Mesenchymal stem cell (in vitro differentiated cells and primary cell): Measurements from ENCODE around the gene LLGL1.

Experiments used
- DNase-seq: peaks from one replicate; pipeline ENCODE4 v3.0.0-alpha.2; 2013
- H2AFZ ChIP-seq: one replicate; pipeline ENCODE4 v1.6.1; 2013; ENCODE audit warnings: low read depth, mild to moderate bottlenecking, control low read depth, inconsistent platforms, low read length, moderate library complexity
- H2AK5ac ChIP-seq: 2 replicates; pipeline ENCODE4 v1.6.1; 2013; ENCODE audit warnings: low read length, moderate library complexity, mild to moderate bottlenecking, inconsistent platforms; ENCODE audit not compliant: severe bottlenecking
- H2BK120ac ChIP-seq: one replicate; pipeline ENCODE4 v1.6.1; 2013; ENCODE audit warnings: low read depth, mild to moderate bottlenecking, inconsistent platforms, low read length, moderate library complexity
- H2BK12ac ChIP-seq, 2 experiments: one replicate each; pipeline ENCODE4 v1.6.1; 2013; ENCODE audit warnings: inconsistent platforms in 2 of 2, low read length in 2 of 2, mild to moderate bottlenecking in 2 of 2, moderate library complexity in 2 of 2, control low read depth in 1 of 2
- H2BK15ac ChIP-seq: one replicate; pipeline ENCODE4 v1.6.1; 2013; ENCODE audit warnings: mild to moderate bottlenecking, low read depth, inconsistent platforms; ENCODE audit not compliant: poor library complexity, severe bottlenecking
- H2BK5ac ChIP-seq: 2 replicates; pipeline ENCODE4 v1.6.1; 2013; ENCODE audit warnings: low read depth, mild to moderate bottlenecking, low read length, control low read depth, inconsistent platforms; ENCODE audit not compliant: poor library complexity, severe bottlenecking
- H3K14ac ChIP-seq, 2 experiments: one replicate each; pipeline ENCODE4 v1.6.1; 2013; ENCODE audit warnings: inconsistent platforms in 2 of 2, low read length in 2 of 2, control low read depth in 1 of 2, mild to moderate bottlenecking in 1 of 2, moderate library complexity in 1 of 2
- H3K18ac ChIP-seq, 2 experiments: one replicate each; pipeline ENCODE4 v1.6.1; 2013; ENCODE audit warnings: inconsistent platforms in 2 of 2, low read length in 2 of 2, control low read depth in 1 of 2, low read depth in 1 of 2, mild to moderate bottlenecking in 1 of 2
- H3K23ac ChIP-seq, 2 experiments: one replicate each; pipeline ENCODE4 v1.6.1; 2013; ENCODE audit warnings: inconsistent platforms in 2 of 2, low read length in 2 of 2, mild to moderate bottlenecking in 2 of 2, moderate library complexity in 2 of 2, control low read depth in 1 of 2
- H3K27ac ChIP-seq: 2 replicates; pipeline ENCODE4 v1.5.1; 2013; ENCODE audit warnings: mild to moderate bottlenecking, moderate library complexity, low read length, control low read depth, inconsistent platforms; ENCODE audit not compliant: poor library complexity, severe bottlenecking
- H3K27me3 ChIP-seq, 2 experiments: 2 replicates each; pipeline versions ENCODE4 v1.6.1 to v1.7.0; 2013; ENCODE audit warnings: low read length in 2 of 2, mild to moderate bottlenecking in 2 of 2, moderate library complexity in 2 of 2, control low read depth in 1 of 2, inconsistent platforms in 1 of 2; ENCODE audit not compliant: control insufficient read depth in 1 of 2, insufficient read depth in 1 of 2
- H3K36me3 ChIP-seq, 2 experiments: 2 replicates each; pipeline versions ENCODE4 v1.6.1 to v1.7.0; 2013; ENCODE audit warnings: low read length in 2 of 2, control low read depth in 1 of 2, inconsistent platforms in 1 of 2, low read depth in 1 of 2, mild to moderate bottlenecking in 1 of 2; ENCODE audit not compliant: insufficient read depth in 2 of 2, control insufficient read depth in 1 of 2
- H3K4ac ChIP-seq, 2 experiments: one replicate each; pipeline ENCODE4 v1.6.1; 2013; ENCODE audit warnings: inconsistent platforms in 2 of 2, low read length in 2 of 2, mild to moderate bottlenecking in 2 of 2, moderate library complexity in 2 of 2, control low read depth in 1 of 2, low read depth in 1 of 2
- H3K4me1 ChIP-seq: 2 replicates; pipeline ENCODE4 v1.6.1; 2013; ENCODE audit warnings: low read depth, low read length, control low read depth; ENCODE audit not compliant: control insufficient read depth, insufficient read depth
- H3K4me2 ChIP-seq: 2 replicates; pipeline ENCODE4 v1.6.1; 2013; ENCODE audit warnings: low read length, mild to moderate bottlenecking, inconsistent platforms; ENCODE audit not compliant: poor library complexity, severe bottlenecking
- H3K4me3 ChIP-seq, 2 experiments: 2 replicates each; pipeline versions ENCODE4 v1.5.1 to v1.7.0; 2013; ENCODE audit warnings: low read length in 2 of 2, mild to moderate bottlenecking in 2 of 2, control low read depth in 1 of 2, low read depth in 1 of 2; ENCODE audit not compliant: insufficient read depth in 1 of 2
- H3K79me1 ChIP-seq: replicated peaks from 2 replicates; pipeline ENCODE4 v1.6.1; 2013; ENCODE audit warnings: mild to moderate bottlenecking, control low read depth, low read length, inconsistent platforms; ENCODE audit not compliant: poor library complexity, severe bottlenecking
- H3K9ac ChIP-seq: 2 replicates; pipeline ENCODE4 v1.7.0; 2013; ENCODE audit warnings: mild to moderate bottlenecking, low read length, moderate library complexity
- H3K9me3 ChIP-seq: 2 replicates; pipeline ENCODE4 v1.7.0; 2013; ENCODE audit warnings: mild to moderate bottlenecking, low read length; ENCODE audit not compliant: control insufficient read depth
- H4K8ac ChIP-seq: one replicate; pipeline ENCODE4 v1.6.1; 2013; ENCODE audit warnings: inconsistent platforms, mild to moderate bottlenecking, low read length, moderate library complexity
- H4K91ac ChIP-seq: one replicate; pipeline ENCODE4 v1.6.1; 2013; ENCODE audit warnings: mild to moderate bottlenecking, low read length, inconsistent platforms
- WGBS: methylation state at CpG from one replicate; pipeline ENCODE4 v1.1.7; 2013; ENCODE audit warnings: mixed read lengths; 5-methylcytosine and 5-hydroxymethylcytosine counted together

LLGL1 gene

GRCh38 chr17:18198530-18198929, 26.9 kb upstream of the LLGL1 start:
- Histone ChIP-seq H4K8ac (no peak overlapping the region), H3K36me3 (peaks cover 58 to 79% of the 10 kb centered on the region in 2 experiments), H3K4me1 (peaks cover 6% of the 10 kb centered on the region), H2BK120ac (no peak overlapping the region), H2BK12ac (no peak overlapping the region), H2BK15ac (no peak overlapping the region), H3K27ac (no peak overlapping the region), H3K4ac (no peak overlapping the region), H3K4me3 (no peak overlapping the region), H3K14ac (no peak overlapping the region), H4K91ac (no peak overlapping the region), H3K9me3 (no peaks in the 10 kb centered on the region), H3K9ac (no peak overlapping the region), H3K18ac (no peak overlapping the region), H2BK5ac (no peak overlapping the region), H3K27me3 (no peaks in the 10 kb centered on the region), H3K4me2 (no peak overlapping the region), H3K23ac (no peak overlapping the region), H2AFZ (no peak overlapping the region), H3K79me1 (peaks cover 26% of the 10 kb centered on the region), H2AK5ac (no peak overlapping the region)
- no peak for DNase-seq
- 93% methylated on average over 4 of the region's 4 CpGs for WGBS

- Histone ChIP-seq H3K9me3 (no peaks in the 10 kb centered on the region), H2BK5ac (no peak overlapping the region), H3K79me1 (peaks cover 34% of the 10 kb centered on the region), H3K23ac (no peak overlapping the region), H3K4me1 (peaks cover 6% of the 10 kb centered on the region), H2AK5ac (no peak overlapping the region), H2BK15ac (no peak overlapping the region), H3K4me2 (no peak overlapping the region), H3K36me3 (peaks cover 72 to 80% of the 10 kb centered on the region in 2 experiments), H3K14ac (no peak overlapping the region), H2BK120ac (no peak overlapping the region), H4K8ac (no peak overlapping the region), H2BK12ac (no peak overlapping the region), H3K18ac (no peak overlapping the region), H3K4me3 (no peak overlapping the region), H3K4ac (no peak overlapping the region), H3K27ac (no peak overlapping the region), H3K27me3 (no peaks in the 10 kb centered on the region), H4K91ac (no peak overlapping the region), H2AFZ (no peak overlapping the region), H3K9ac (no peak overlapping the region)
- 91% methylated on average over 4 of the region's 4 CpGs for WGBS
- DNase-seq: no peak
Measured at GRCh38 chr17:18201108-18201507, 24.3 kb upstream of the LLGL1 start.

- no peaks in the 10 kb centered on the region for H3K9me3 ChIP-seq
- H2BK15ac ChIP-seq: no peak overlapping the region
- H3K23ac ChIP-seq: no peak overlapping the region
- no peak overlapping the region for H3K14ac ChIP-seq
- no peak overlapping the region for H2BK5ac ChIP-seq
- H2AK5ac ChIP-seq: no peak overlapping the region
- H3K4me2 ChIP-seq: no peak overlapping the region
- no peak overlapping the region for H2BK12ac ChIP-seq
- H4K8ac ChIP-seq: no peak overlapping the region
- H3K18ac ChIP-seq: no peak overlapping the region
- no peak overlapping the region for H2BK120ac ChIP-seq
- no peak overlapping the region for H4K91ac ChIP-seq
- H3K9ac ChIP-seq: no peak overlapping the region
- H3K4me1 ChIP-seq: peaks cover 6% of the 10 kb centered on the region
- no peak for DNase-seq
- H3K79me1 ChIP-seq: peaks cover 34% of the 10 kb centered on the region
- no peaks in the 10 kb centered on the region for H3K27me3 ChIP-seq
- H3K27ac ChIP-seq: no peak overlapping the region
- H3K4ac ChIP-seq: no peak overlapping the region
- H2AFZ ChIP-seq: no peak overlapping the region
- 77% methylated on average over 7 of the region's 7 CpGs for WGBS
- no peak overlapping the region for H3K4me3 ChIP-seq
- peaks cover 73 to 78% of the 10 kb centered on the region in 2 experiments for H3K36me3 ChIP-seq
Measured at GRCh38 chr17:18203308-18203707, 22.1 kb upstream of the LLGL1 start.

- Histone ChIP-seq H3K79me1 (peaks cover 37% of the 10 kb centered on the region), H3K23ac (no peak overlapping the region), H3K36me3 (peaks cover 77 to 81% of the 10 kb centered on the region in 2 experiments), H2BK15ac (no peak overlapping the region), H3K4me1 (peaks cover 6% of the 10 kb centered on the region), H3K4me2 (no peak overlapping the region), H2BK5ac (no peak overlapping the region), H3K4me3 (no peak overlapping the region), H4K91ac (no peak overlapping the region), H3K18ac (no peak overlapping the region), H3K14ac (no peak overlapping the region), H2BK120ac (no peak overlapping the region), H2BK12ac (no peak overlapping the region), H3K27ac (no peak overlapping the region), H2AFZ (no peak overlapping the region), H3K9me3 (no peaks in the 10 kb centered on the region), H2AK5ac (no peak overlapping the region), H3K27me3 (no peaks in the 10 kb centered on the region), H3K9ac (no peak overlapping the region), H4K8ac (no peak overlapping the region), H3K4ac (no peak overlapping the region)
- 96% methylated on average over 2 of the region's 2 CpGs for WGBS
- no peak for DNase-seq
Measured at GRCh38 chr17:18205861-18206260, 19.6 kb upstream of the LLGL1 start.
